ENCODE results near the gene ZNF362.

The ZNF362 gene

DNA sequence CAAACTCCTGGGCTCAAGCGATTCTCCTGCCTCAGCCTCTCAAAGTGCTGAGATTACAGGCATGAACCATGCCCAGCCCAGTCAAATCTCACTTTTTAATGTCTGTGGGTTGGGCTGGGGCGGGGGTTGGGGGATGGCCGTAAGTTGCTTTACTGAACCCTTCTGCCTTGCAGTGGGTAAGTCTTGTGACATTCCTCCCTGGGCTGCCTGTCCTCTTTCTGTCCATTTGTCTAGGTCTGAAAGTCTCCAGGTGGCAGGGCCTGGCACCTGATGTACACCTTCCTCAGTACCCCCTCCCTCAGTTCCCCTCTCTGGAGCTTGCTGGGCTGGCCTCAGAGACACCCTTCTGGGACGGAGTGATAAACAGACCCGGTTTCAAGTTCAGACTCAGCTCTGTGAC lies 13.3 kb downstream of the ZNF362 start:
- no peak for DNase-seq

DNA sequence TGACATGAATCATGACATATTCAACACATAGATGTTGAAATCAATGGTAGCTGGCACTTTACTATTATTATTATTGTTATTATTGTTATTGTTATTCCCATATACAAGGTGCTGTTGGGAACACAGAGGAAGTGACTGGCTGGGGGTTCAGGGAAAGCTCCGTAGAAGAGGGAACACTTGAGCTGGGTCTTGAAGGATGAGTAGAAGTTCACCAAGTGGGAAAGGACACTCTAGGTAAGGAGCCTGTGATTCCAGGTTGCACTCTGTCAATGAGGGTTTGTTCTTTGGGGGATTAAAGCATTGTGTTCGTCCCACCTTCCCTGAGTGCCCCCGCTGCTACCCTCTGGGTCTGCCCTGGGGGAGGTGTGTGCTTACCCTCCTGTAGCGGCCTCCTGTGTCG lies 14.1 kb downstream of the ZNF362 start:
- no peak for DNase-seq

DNA sequence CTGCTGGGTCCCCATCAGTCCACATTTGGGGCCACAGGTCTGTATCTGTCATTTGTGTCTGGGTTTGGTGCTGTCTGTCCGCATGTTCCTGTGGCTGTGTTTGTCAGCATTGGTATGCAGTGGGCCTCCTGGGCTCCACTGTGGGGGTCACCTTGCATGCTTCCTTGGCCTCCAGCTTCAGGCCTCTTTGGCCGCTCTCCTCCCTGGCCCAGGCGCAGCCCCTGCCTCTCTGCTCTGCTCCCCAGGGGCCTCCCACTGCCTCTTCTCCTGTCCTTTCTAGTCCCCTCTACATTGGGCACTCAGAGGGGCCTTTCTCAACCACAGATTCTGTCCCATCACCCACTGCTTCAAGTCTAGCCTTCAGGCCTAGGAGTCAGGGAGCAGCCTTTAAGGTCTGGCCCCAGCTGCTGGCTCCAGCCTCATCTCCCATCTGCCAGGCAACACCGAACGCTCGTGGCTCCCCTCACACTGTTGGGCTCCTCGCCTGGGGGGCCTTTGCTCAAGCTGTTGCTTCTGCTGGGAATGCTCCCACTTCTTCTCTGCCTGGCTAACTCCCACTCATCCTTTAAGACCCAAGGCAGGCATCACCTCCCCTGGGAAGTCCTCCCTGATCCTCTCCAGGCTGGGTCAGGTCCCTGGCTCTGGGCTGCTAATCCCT lies 14.6 kb downstream of the ZNF362 start:
- no peak for DNase-seq

DNA sequence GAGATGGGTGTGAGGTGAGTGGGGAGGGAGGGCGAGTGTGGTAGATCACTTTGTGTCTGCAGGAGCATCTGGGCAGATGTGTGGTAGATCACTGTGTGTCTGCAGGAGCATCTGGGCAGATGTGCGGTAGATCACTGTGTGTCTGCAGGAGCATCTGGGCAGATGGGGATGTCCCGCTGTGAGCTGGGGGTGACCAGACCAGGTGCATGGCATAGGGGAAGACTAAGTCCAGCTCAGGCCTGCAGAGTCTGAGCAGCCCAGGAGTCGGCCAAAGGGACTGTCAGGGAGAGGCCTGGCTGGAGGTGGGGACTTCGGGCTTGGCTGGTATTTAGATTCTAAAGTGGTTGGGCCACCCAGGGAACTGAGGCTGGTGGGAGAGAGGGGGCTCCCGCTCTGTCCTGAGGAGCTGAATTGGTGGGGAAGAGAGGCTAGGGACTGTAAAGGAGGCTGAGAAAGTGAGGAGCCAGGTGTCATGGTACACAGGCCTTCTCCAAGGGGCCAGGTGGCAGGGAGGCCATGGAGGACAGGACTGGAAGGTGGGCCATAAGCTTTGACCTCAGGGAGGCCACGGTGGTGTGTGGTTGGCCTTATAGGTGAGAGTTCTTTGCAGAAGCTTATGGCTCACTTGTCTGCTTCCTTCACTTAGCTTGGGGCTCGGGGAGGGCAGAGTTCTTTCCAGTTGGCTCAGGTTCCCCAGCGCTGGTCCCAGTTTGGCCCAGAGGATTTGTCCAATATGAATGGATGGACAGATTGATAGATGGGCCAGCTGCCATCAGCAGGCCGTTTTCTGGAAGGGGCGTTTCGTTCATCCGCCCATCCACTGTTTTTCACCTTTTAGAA lies 15.6 kb downstream of the ZNF362 start:
- no peak for DNase-seq

DNA sequence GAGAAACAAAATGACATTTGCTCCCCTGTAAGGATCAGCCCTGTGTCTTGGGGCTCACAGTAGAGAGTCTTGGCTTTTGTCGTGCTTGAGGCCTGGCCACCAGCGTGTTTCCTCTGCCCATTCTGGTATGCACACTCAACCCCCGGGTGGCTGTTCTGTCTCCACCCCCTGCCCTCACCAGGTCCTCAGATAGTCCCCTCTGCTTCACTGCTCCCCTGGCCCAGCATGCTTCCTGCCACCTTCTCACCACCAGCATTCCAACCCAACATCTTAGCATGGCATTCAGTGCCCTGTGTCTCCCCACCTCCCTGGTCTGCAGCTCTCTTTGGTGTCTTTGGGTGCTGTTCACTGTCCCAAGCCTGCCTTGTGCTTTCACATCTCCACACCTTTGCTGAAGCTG lies 16.2 kb downstream of the ZNF362 start:
- no peak for DNase-seq

DNA sequence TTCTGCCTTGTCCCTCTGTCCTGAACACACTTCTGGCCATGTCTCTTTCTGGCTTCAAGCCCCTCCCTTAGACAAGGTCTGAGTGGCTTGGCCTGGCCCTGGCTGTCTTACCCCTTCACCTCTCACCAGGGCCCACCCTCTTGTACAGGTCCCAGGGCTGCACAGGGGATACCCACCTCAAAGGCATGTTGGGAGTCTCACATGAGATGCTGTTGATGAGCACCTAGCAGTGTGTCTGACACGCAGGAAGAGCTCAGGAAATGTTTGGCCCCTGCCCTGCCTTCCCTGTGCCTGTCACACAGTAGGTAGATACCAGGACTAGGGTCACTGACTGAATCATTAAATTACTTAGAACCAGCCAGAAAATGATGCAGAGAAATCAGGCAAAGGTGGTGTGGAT lies 16.6 kb downstream of the ZNF362 start:
- DNase-seq: no peak

DNA sequence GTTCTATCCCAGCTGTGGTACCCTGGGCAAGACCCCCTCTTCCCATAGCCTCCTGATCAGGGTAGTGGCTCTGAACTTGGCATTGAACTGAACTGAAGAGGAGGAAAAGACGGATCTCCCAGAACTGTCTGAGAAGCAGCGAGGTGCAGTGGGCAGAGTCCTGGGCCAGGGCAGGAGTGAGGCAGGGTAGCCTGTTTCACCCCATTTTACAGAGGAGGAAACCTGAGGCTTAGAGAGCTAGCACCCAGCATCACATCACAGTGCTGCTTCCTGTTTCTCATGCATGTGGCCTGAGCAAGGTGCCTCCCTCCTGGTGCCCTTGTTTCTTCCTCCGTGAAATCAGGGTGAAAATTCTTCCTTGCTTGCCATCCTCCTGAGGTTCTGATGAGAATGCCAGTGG lies 17.1 kb downstream of the ZNF362 start:
- no peak for DNase-seq

DNA sequence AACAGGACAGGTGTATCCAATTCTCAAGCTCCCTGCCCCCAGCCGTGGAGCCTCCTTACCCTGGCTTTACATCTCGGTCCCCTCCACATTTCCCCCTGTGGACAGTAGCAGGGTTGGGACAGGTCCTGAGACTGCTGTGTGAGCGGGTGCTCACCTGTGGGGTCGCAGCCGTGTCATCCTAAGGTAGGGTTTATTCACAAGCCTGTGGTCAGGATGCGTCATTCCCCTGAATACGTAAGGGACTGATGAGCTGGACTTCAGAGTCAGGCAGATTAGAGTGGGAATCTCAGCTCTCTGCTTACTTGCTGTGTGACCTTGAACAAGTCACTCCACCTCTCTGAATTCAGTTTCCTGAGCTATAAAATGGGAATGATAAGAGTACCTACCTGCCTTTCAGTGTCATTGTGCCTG lies 17.7 kb downstream of the ZNF362 start:
- DNase-seq: no peak

DNA sequence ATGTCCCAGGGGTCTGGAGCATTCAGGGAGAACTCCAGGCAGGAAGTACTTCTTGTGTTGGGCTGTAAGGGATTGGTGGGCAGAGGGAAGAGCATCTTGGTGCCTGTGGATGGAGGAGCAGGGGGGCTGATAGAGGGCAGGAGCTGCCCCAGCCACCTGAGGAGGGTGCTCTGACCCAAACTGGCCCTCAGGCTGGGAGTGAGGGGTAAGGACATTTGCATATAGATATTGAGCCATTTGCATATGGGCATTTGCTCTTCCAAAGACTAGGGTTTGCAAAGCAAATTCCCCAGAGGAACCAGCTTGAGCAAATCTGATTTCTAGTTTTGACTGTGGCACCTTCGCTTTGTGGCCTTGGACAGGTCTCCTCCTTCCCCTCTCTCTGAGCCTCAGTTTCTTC lies 18.2 kb downstream of the ZNF362 start:
- no peak for DNase-seq

DNA sequence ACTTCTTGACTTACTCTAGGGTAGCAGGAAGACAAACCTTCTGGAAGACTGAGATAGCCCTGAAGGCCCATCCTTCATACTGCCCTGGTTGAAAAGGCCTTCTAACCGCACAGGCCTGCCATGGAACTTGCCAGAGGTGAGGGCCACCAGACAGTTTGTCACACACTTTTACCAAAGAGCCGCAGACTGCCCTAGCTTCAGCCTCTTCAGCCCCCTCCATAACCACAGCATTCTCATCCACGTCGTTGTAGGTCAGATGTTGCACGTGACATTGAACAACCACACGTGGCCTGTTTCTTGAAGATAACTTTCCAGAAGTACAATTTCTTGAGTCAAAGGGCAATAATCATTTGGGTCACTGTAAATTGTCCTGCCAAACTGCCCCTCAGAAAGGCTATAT lies 18.9 kb downstream of the ZNF362 start:
- DNase-seq: no peak

DNA sequence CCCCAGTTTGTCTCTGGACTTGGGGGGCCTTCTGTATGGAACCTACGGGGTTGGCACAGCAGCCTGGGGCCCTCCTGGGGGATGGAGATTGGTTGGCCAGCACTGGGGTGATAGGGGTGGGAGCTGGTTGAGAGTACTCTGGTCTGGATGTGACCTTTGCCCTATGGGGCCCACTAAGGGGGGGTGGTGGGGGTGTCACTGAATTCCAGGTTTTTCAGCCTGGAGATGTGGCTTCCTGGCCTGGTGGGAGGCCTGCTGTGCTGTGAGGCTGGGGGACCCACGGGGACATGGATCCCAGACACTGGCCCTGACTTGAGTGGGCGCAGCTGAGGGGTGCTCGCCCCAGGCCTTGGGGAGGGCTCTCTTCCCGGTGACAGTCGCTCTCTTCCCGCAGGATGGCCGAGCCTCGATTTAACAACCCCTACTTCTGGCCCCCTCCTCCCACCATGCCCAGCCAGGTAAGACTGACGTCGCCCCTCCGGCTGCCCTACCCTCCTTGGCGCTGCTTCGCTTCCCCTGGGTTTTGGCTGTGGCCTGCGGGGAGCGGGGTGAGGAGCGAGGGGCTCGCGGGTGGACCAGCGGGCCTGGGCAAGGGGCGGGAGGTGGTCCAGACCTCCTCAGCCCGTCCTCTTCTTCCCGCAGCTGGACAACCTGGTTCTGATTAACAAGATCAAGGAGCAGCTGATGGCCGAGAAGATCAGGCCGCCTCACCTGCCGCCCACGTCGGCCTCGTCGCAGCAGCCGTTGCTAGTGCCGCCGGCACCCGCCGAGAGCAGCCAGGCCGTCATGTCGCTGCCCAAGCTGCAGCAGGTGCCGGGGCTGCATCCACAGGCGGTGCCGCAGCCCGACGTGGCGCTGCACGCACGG lies 19.6 kb downstream of the ZNF362 start:
- no peak for DNase-seq

DNA sequence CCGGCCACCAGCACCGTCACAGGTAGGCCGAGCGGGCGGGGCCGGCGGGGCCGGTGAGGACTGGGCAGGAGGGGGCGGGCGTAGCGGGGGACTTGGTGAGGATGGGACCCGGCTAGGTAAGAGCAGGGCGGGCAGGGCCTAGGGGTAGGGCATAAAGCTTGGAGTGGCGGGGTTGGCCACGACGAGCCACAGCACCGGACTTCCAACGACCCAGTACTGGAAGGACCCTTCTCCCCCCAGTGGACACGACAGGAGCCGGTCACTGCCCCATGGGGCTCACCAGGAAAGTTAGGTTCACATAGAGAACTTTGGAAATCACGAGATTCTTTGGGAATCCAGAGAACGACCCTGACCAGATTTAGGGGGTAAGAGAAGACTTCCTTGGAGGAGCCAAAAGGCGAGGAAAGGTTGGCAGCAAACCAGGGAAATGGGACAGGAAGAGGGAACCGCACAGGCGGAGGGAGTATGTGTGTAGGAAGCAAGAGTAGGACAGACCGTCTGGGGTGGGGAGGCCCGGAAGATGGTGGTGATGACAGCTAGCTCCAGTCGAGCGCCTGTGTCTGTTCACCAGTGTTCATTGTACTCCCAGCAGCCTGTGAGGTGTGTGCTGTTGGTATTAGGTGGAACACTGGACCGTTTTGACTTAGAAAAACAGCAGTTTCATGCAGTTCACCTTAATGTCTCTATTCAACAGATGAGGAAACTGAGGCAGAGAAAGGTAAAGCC lies 20.4 kb downstream of the ZNF362 start:
- no peak for DNase-seq

DNA sequence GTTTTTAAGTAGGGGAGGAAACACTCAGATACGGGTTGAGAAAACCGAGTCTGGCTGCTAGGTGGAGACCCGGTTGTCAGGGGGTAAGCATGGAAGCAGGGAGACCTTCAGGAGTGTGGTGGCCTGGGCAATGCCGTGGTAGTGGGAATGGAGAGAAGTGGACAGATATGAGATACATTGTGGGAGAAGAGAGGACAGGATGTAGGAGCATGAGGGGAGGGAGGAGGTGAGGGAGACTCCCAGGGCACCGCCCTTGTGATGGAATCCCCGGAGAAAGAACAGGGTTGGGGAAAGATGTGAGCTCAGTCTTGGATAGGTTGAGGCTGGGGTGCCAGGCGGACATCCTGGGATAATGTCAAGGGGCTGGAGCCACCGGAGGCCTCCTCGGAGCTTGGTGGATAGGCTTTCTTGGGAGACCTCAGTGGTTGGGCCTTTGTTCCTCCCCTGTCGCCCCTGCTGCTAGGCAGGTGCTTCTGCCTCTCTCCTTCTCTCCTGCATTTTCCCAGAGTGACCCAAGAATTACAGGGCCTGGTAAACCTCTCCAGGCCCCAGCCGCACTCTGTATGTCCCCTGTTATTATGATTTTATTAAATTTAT lies 21.3 kb downstream of the ZNF362 start:
- no peak for DNase-seq

DNA sequence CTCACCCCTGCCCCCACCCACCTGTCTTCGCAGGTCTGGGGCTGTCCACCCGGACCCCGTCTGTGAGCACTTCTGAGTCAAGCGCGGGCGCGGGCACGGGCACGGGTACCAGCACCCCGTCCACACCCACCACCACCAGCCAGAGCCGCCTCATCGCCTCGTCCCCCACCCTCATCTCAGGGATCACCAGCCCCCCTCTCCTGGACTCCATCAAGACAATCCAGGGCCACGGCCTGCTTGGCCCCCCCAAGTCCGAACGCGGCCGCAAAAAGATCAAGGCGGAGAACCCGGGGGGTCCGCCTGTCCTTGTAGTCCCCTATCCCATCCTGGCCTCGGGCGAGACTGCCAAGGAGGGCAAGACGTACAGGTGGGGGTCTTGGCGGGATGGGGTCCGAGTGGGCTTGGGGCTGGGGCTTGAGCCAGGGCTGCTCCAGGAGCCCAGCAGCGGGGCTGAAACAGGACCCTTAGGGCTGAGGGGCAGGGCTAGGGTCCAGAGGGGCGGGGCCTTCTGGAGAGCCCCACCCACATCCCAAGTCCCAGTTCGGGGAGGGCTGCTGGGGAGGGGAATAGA lies 23.9 kb downstream of the ZNF362 start:
- no peak for DNase-seq

DNA sequence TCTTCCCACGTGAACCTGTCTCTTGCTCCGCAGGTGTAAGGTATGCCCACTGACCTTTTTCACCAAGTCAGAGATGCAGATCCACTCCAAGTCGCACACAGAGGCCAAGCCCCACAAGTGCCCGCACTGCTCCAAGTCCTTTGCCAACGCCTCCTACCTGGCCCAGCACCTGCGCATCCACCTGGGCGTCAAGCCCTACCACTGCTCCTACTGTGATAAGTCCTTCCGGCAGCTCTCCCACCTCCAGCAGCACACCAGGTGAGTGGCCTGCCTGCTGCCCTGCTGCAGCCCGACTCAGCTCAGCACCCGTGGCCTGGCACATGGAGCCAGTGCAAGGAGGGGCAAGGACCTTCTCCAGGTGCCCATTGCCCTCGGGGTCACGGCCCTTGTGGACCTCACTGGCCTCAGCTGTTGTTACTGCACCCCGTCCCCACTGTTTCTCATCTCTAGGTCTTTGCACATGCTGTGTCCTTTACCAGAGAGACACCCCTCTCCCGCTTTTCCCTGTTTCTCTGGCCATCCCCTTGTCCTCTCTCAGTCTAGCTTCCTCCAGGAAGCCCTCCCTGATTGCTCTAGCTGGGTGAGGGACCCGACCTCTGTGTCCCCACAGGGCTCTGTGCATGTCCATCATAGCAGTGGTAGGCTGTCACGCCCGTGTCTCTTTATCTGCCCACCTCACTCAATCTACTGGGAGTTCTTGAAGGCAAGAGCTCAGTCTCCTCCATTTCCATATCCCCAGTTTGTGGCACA lies 25.4 kb downstream of the ZNF362 start:
- no peak for DNase-seq

DNA sequence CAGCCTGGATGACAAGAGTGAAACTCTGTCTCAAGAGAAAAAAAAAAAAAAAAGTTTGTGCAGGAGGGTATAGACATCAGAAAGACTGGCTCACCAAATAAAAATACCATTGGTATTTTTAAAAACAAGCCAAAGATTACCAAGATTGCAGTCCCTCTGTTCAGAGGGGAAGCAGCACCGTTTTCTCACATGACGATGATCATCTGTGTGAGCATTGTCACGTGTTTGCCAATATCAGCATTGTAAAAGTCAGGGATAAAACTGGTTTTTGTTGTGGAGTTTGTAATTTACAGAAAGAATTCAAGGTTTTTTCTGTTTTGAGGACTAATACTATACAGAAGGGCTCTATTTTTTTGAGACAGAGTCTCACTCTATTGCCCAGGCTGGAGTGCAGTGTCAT lies 26.5 kb downstream of the ZNF362 start:
- no peak for DNase-seq

DNA sequence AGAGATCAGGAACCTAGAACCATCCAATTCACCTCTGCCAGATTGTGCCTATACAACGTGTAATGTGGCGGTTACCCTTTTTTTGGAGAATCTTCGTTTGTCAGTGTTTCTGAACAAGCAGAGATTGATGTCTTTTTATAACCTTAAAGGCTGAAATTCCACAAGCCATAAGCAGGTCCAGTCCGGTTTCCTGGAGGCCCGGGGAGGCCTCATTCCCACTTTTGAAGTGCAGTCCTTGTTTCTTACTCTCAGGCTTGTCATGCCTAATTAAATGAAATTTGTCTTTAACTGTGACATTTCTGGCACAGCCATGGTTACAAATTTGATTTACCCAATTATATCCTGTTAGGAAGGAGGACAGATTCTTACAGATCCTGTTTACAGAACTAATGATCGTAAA lies 27.8 kb downstream of the ZNF362 start:
- no peak for DNase-seq

DNA sequence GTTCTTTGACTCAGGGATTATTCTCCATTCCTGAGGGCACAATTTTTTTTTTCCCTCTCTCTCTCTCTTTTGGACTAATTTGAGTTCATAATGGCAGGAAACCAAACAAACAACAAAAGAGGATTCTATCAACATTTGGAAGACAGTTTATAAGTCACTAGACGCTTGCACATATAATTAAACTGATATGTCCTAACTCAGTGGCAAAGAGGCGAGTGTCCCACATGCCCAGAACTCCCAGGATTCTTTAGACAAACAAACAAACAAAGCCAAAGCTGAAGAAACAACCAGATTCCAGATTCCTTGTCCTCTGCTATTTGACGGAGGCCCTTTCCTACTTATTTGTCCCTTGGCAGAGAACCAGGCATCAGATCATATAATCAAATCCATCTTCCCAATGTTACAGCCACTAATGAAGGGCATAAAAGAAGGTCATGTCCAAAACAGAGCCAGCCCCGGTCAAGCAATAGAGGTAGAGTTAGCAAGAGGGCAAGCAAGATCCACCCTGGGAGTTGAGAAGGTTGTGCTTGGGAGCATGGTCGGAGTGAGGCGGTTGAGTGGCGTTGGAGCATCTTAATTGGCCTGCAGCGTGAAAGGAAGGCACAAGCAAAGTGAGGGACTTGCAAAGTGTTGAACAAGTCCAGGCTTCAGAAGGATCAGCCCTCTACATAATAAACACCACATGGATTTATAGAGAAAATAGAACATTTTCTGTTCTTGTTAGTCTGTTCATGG lies 30.3 kb downstream of the ZNF362 start:
- no peak for DNase-seq

DNA sequence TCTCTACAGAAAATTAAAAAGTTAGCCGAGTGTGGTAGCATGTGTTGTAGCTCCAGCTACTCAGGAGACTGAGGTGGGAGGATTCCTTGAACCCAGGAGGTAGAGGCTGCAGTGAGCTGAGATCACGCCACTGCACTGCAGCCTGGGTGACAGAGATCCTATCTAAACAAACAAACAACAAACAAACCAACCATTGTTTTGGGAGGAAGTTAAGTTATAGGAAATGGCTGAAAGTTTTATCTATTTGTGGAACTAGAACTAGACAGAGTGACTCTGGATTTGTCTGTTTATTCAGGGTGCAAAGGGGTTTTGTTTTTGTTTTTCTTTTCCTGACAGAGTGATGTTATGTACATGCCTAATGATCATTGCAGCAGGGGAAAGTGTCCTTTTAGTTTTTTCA lies 31.0 kb downstream of the ZNF362 start:
- no peak for DNase-seq

DNA sequence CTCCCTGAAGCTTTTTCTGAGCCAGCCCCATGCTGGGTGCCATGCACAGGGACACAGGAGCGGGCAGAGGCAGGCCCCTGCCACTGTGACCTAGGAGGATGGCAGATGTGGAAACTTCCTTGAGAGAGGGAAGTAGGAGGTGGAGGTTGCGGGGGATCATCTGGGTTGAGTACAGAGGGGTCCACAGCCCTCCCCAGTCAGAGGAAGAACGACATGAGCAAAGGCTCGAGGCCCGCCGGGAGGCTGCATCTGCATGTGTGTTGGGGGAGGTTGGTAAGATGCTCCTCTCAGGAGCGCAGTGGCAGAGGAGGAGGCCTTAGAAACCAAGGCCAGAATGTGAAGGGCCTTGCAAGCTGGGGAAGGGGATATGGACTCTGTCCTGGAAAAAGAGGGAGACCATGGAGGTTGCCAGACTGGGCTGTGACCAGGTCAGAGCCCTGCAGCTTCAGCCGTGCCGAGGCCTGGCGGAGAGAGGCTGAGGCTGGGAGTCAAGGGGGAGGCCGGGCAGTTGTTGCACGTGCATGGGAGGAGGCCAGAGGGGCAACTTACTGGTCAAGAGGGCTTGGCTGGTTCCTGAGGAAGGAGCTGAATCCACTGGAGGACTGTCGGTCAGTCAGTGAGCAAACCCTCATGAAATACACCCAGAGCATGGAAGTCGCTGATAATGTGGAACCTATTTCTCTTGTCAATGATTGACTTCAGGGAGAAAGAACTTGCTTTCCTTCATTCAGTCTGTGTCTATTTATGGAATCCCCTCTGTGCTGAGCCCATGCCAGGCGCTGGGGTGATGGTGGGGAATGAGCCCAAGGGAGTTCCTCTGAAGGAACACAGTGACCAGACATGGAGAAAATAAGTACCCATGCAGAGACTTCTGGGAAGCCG lies 32.9 kb downstream of the ZNF362 start:
- no peak for DNase-seq

Measured in AML-193 (cell line).